Measurements from ENCODE around the gene ITGAX. TPM values are rescaled to one million over a fixed set of nuclear protein-coding genes. Genes with fewer than 3 reads are reported as not detected.

ITGAX gene
- total and polyA plus RNA-seq, 2 of the 8 experiments (the other 6 are each of a cell fraction or from before 2014, with no cell fraction given) = 0.30 TPM; not detected in 1

DNA sequence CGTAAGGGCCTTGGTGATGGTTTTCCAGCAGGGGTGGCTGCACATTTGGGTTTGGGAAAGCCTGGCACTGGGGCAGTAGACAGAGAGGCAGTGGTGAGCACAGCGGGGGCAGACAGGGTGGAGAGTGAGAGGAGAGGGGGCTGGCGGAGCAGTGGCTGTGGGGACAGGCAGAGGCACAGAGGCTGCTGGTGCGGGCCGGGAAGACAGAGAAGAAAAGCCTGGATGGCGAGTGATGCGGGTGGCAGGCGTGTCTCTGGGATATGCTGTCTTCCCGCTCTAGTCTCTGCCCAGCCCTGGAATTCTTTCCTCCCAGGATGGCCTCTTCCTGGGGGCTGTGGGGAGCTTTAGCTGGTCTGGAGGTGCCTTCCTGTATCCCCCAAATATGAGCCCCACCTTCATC lies 55.1 kb downstream of the ITGAX start (continued):
- TF ChIP-seq CBX8 (IDR thresholded peaks at IDR 0.05; ENCODE audit: borderline replicate concordance, low read depth, low read length) = no peak

Measured in H1 (cell line).